Measurements from ENCODE around the gene PPFIA1.

GRCh38 chr11:70299636-70300035 is 29.1 kb downstream of the PPFIA1 start:
- TF ChIP-seq POLR2AphosphoS5 (IDR thresholded peaks at IDR 0.05; ENCODE audit: low read length) (no peak), EZH2 (IDR thresholded peaks at IDR 0.05; ENCODE audit: borderline replicate concordance, control insufficient read depth, low read depth, low read length) (no peak), MYC (IDR thresholded peaks at IDR 0.05; ENCODE audit: insufficient read depth, insufficient read length, insufficient replicate concordance, low read length, severe bottlenecking) (no peak), GATAD2B (conservative IDR thresholded peaks at IDR 0.05; ENCODE audit: low read depth) (no peak), CREB1 (IDR thresholded peaks at IDR 0.05; ENCODE audit: low read depth) (no peak), MAX (IDR thresholded peaks at IDR 0.05; ENCODE audit: low read depth, low read length) (no peak), ELK1 (IDR thresholded peaks at IDR 0.05; ENCODE audit: low read depth, low read length) (no peak), NR2C2 (IDR thresholded peaks at IDR 0.05; ENCODE audit: borderline replicate concordance, control insufficient read depth, insufficient read length, low read depth) (no peak), PAX8 (IDR thresholded peaks at IDR 0.05) (no peak), CTCF (IDR thresholded peaks at IDR 0.05 in 2 of 3, conservative IDR thresholded peaks at IDR 0.05 in 1 of 3; ENCODE audit: control insufficient read depth in 2 of 3, extremely low read depth in 1 of 3, insufficient read depth in 1 of 3, low read depth in 3 of 3, low read length in 3 of 3) (no peak), TCF12 (IDR thresholded peaks at IDR 0.05; ENCODE audit: low read depth, low read length) (no peak)

Measured in GM12878 (cell line).